DMS53 (cell line): ENCODE results near the gene LLGL2.
"Not testable (repeated sequence)": the region's sequence is repeated elsewhere in the genome, so short reads cannot be mapped to it uniquely, and the experiment has no call there.

Experiments
- DNase-seq: peaks from one replicate; lab custom pipeline; 2025; lab: John Stamatoyannopoulos, UW

LLGL2 gene

DNA sequence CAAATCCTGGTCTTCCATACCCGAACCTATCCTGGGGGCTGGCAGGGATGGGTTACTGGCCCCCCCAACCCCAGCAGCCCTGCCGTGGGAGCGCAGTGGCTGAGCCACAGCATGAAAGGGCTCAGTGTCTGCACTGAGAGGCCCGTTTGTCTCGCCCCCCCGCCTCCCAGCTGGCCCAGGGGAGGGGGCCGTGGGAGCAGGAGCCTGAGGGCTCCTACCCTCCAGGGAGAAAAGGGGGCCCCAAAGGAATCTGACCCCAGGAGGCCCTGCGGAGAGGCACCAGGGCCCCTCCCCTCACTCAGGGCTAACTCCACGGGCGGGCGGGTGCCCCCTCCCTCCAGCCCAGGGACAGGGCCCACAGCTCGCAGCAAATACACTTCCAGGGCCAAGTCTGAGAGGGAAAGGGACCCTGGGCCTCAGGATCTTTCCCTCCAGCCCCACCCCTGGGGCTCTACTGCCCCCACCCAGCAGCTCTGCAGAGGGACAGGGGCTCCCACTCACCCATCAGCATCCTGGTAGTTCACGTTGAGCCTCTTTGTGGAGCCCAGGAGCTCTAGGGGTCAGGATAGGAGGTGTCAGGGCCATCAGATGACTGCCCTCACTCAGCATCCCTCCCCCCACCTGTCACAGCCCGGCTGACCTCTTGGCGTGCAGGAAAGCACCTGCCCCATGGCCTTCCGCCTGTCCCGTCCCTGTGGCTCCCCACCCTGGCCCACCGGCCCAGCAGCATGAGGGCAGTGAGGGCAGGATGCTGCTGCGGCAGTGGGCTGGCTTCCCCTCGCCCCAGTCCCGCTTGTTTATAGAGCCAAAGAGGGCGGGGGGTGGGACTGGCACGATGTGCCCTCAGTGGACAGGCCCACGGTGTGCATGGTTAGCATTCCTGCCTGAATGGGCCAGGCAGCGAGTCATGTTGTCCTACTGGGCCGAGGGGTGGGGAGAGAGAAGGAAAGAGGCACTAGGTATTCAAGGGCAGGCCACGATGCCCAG, 17.5 kb upstream of the LLGL2 start:
- no peak for DNase-seq

DNA sequence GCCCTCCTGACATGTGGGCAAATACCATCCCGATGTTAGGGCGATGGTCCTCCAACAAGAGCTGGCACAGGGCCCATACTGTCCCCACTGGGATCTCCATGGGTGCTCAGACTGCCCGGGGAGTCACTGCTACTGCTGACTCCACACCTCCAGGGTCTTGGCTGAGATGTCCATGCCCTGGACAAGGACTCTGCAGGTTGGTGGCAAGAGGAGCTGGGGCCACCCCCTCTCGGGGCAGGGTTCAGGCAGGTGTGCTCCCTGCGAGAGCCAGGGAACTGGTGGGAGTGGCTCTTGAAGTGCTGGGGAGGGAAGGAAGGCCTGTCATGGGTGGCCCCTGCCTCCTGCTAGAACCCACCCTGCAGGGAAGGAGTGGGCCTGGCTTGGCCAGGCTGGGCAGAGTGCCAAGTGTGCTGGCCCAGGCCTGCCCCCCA, 16.6 kb upstream of the LLGL2 start:
- no peak for DNase-seq

DNA sequence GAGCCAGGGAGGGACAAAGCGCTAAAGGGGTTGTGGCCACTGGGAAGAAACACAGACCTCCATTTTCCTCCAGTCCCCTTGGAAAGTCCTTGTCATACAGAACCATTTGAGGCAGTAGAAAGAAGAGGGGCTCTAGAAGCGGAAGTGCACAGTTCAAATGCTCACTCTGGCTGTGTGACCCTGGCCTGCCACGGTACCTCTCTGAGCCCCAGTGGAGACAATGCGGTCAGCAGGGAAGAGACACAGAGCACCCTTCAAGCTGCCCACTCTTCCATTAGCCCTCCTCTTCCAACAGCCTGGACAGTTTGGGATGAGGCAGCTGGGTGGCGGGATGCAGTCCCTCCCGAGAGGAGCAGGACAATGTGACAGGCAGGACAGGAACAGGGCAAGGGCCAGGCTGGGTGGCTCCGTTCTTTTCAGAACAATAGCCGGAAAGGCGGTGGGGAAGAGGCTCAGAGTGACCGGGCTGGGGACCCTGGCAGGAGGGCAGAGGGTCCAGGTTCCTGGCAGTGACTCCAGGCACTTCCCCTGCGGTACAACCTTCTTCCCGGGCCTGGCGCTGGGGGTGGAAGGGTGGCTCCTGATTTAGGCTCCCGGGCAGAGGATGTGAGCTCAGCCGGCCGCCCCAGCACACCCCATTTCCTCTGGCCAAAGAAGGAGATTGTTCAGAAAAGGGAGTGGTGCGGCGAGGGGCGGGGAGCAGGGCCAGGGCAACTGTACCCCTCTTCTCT, 15.8 kb upstream of the LLGL2 start:
- DNase-seq: no peak

DNA sequence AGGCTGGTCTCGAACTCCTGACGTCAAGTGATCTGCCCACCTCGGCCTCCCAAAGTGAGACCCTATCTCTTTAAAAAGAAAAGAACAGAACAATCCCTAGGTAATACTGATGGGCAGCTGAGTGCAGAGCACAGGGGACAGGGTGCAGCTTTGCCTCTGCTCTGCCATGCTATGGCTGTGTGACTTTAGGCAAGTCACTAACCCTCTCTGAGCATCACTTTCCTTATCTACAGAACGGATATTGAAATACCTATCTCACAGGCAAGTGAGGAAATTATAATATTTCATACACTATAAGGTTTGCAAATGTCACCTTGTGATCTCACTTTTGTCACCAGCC, 14.3 kb upstream of the LLGL2 start:
- no peak for DNase-seq

DNA sequence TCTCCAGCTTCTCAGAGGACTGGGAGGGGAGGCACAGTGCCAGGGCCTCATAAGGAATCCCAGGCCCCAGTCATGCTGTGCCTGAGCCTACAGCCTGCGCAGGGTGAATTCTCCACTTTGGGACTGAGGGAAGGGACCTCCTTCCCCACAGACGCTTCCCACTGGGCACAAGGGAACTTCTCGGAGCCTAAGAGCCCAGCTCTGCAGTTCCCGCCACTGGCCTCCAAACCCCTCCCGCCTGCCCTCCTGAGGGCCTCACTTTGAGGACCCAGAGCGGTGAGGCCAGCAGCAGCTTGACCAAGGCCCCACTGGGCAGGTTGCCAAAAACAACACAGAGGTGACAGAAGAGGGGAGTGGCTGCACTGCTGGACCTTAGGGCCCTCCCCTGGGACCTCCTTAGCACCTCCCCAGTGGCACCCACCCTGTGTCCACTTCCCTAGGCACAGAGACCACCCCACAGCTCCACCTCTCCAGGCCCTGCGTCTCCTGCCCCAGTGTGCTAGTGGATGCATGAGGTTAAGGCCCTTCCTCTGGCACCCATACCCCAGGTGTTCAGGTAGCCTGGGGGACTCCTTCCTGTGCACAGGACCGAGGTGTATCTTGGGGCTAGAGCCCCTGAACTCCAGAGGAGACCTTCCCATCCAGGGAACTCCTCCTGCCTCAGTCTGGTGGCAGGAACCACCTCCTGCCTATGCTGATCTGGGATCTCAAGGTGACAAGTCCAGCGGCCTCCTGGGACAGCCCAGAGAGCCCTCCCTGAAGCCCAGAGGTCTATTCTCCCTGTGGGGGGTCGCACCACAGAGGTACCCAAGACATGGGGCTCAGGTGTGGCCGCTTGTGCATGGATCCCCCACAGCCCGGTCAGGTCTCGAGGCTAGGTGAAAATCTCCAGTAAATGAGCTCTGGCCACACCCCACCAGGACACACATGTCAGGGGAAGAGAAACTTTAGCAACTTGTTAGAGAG, 13.6 kb upstream of the LLGL2 start:
- peak; percentile 65 for DNase-seq

DNA sequence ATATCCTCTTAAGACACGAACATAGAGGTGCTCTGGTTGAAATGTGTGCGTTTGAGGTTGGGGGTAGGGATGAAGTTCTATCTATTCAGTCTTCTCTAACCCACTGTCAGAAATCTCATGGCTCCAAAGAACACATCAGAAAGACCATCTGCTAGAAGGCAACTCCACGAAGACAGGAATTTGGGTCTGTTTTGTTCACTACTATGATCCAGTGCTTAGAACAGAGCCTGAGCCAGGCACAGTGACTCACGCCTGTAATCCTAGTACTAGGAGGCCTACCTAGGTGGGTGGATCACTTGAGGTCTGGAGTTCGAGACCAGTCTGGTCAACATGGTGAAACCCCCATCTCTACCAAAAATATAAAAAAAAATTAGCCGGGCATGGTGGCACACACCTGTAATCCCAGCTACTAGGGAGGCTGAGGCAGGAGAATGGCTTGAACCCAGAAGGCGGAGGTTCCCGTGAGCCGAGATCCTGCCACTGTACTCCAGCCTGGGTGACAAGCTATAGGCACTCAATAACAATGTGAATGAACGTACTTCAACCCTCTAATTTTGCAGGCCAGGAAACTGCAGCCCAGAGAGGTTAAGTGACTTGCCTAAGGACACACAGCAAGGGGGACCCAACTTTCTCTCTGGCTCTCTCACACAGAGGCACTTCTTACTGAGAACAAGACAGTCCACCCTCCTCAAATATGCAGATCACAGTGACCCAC, 12.4 kb upstream of the LLGL2 start:
- no peak for DNase-seq

DNA sequence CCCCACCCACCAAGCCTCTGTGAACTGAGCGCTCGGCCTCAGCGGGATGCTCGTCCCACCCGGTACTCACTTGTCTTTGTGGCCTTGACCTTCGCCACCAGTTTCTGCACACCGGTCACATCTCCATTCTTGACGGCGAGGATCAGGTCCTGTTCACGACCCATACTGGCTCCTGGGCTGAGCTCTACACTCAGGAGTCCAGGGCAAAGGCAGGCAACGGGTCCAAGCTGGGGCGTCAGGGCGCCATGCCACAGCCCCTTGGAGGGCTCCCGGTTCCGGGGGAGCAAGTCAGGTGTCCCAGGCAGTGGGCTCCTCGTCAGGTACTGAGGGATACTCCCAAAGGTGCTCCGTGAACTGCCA, 11.9 kb upstream of the LLGL2 start:
- DNase-seq: no peak

DNA sequence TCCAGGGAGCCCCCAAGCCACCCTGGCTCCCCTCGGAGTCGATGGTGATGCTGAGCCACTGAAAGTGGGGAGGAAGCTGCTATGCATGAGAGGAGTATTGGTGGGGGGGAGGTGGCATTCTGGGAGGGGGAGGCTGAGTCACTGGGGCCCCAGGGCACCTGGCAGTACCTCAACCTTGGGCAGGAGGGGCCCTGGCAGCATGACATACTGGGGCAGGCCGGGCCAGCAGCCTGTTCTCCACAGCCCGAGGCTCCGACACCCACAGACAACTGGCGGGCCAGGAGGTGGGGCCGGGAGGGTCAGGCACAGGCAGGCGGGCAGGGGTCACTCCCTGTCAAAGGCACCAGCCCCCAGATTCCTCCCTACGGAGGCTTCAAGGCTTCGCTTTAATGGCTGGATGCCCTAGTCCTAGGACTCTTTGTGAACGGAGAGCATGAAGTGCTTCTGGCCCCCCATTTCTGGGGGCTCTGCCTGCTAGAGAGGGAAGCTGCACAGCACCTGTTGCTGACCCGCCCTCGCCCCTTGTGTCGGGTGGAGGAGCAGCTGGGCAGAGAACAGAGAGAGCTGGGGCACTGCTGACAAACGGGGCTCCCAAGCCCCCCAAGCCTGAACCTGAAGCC, 11.1 kb upstream of the LLGL2 start:
- DNase-seq: peak; percentile 56

DNA sequence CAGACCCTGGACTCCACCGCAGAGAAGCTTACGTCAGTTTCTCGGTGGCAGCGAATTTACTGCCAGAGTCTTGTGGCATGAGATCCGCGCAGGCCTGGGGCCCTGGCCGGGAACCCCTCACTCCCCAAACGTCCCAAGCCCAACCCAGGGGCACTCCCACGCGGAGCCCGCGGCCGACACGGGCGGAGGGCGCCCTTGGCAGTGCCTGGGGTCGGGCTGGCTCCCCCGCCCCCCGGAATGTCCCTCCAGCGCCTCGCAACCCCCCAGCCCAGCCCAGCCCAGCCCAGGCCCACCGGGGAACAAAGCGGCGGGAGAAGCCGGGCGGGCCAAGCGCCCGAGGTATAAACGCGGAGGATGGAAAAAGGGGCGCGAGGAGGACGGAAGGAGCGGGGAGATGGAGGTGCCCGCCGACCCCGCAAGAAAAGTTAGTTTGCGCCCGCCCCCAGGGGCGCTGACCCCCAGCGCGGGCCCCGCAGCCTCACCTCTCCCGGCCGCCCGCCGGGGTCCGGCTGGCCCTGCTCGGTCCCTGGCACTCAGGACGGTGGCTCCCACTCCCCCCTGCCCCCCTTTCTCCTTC, 10.5 kb upstream of the LLGL2 start:
- peak; percentile 61 for DNase-seq

DNA sequence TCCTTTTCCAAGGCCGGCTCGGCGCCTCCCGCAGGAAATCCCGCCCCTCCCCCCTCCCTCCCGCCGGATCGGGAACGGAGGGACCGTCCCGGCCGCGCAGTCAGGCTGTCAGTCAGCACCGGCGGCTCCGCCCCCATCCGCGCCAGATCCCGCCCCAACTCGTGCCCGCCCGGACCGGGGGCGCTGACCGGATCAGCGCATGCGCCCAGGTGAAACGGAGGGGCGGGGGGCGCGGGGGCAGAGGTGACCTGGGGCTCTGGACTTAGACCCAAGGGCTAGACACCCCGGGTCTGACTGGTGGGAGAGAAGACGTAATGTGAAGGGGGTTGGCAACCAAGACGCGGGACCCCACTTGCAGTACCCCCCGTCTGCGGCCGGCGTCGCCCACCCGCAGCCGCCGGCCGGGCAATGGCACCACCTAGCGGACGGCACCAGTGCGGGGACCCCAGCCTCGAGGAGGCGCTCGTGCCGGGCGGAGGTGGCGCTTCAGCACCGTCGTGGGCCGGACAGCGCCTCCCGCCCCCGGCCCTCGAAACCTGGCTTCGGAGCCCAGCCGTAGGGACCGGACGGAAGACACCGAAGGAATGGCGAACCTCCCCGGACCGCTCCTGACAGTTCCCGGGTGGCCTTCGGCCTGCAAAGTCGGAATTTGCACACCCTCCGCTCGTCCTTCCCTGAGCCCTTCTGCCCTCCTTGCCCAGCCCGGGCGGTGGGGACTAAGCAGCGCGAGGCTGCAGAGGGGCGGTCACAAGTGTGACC, 9.8 kb upstream of the LLGL2 start, which contains the start of gene CASKIN2:
CASKIN2 (minus strand) TSS at position 42 of the 759 bp plus-strand sequence. CDS start 1,733 bp downstream, outside the sequence.
- DNase-seq: peak; percentile 96

DNA sequence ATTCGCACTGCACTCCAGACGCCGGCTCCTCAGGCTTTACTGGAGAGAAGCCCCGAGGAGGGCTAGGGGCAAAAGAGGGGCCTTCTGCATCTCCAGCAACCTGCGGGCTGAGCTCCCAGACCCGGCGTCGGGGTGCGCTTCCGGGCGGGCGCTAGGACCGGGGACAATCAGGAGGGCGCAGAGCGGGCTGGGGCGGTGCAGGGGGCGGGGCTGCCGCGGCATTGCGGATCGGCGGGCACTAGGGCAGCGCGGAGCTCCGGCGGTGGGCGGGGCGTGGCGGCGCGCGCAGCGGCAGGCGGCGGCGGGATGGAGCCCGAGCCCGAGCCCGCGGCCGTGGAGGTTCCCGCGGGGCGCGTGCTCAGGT, 9.3 kb upstream of the LLGL2 start, which contains the start of gene TSEN54:
TSEN54 (plus strand) TSS at position 274 of the 364 bp plus-strand sequence; CDS start at position 307, 33 bp downstream.
- peak; percentile 94 for DNase-seq

DNA sequence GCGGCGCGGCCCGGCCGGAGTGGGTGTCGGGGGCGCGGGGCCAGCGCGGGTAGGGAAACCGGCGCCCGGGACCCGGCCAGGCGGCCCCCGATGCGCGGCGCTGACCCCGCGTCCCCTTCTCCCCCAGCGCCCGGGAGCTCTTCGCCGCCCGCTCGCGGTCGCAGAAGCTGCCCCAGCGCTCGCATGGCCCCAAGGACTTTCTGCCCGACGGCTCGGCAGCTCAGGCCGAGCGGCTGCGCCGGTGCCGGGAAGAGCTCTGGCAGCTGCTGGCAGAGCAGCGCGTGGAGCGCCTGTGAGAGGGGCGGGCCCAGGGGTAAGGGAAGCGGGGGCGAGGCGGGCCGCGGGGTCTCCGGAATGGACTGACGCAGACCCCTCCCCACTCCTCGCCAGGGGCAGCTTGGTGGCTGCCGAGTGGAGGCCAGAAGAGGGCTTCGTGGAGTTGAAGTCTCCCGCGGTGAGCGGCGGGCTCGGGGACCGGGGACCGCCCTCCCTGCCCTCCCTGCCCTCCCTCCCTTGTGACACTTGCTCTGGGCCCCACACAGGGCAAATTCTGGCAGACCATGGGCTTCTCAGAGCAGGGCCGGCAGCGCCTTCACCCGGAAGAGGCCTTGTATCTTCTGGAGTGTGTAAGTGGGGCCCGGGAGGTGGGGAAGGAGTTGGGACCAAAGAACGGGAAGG, 8.7 kb upstream of the LLGL2 start:
- DNase-seq: peak; percentile 77

DNA sequence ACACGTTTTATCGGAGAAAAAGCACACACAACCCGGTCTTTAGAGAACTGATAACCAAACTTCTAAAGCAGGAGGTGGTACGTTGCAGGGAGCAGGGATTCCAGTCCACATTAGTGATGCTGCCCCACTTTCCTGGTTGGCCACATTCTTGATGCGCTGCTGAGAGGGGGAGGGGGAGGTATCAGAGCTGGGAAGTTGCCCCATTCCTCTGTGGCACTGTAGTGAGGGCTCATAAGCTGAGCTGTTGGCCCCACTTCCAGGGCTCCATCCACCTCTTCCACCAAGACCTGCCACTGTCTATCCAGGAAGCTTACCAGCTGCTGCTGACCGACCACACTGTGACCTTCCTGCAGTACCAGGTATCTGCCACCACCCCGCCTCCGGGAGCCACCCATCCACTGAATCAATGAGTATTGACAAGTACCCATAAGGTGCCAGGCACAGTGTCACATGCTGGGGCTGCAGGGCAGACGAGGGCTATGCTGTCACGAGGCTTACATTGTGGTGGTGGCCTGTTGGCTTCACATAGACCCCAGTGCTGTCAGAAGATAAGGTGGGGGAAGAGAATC, 8.1 kb upstream of the LLGL2 start:
- peak; percentile 74 for DNase-seq

DNA sequence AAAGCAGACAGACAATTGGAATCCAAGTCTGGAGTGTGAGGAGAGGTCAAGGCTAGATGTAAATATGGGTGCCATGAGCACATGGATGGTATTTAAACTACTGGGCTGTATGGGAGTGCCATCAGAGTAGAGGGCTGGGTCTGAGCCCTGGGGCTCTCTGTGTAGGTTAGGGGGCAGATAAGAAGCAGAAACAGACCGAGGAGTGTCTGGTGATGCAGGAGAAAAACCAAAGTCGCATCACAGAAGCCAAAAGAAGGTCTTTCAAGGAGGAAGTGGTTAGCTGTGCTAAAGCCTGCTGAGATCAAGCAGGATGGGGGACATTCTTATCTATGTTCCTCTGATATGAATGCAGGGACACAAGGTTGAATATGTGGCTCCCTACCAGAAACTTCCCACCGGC, 7.3 kb upstream of the LLGL2 start:
- no peak for DNase-seq

DNA sequence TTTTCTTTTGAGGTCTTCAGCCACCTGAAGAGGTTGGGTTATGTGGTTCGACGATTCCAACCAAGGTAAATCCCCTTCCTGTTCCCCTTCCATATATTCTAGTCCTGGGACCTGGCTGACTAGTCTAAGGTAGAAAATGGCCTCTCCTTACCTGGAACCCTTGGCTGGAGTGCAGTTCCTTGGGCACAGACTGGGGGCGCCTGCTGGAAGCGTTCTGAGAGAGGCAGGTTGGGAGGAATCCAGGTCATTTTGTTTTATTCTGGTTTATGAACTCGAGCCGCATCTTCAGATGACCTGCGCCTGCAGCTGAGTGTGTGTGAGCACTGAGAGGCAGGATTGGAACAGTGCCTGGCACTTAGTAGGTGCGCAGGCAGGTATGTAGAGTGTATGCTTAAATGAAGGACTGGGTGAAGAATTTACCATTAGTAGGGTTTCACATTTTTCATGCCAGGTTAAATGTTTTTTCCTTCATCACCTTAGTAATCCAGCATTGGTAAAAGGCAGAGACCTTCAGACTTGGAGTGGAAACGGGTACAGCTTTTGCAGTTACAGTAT, 6.4 kb upstream of the LLGL2 start:
- no peak for DNase-seq

DNA sequence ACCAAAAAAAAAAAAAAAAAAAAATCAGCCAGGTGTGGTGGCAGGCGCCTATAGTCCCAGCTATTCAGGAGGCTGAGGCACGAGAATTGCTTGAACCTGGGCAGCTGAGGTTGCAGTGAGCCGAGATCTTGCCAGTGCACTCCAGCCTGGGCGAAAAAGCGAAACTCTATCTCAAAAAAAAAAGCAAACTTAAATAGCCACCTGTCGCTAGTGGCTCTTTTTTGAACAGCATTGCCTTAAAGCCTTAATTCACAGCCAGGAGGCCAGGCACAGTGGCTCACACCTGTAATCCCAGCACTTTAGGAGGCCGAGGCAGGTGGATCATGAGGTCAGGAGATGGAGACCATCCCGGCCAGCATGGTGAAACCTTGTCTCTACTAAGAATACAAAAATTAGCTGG, 5.1 kb upstream of the LLGL2 start:
- not testable (repeated sequence) for DNase-seq

DNA sequence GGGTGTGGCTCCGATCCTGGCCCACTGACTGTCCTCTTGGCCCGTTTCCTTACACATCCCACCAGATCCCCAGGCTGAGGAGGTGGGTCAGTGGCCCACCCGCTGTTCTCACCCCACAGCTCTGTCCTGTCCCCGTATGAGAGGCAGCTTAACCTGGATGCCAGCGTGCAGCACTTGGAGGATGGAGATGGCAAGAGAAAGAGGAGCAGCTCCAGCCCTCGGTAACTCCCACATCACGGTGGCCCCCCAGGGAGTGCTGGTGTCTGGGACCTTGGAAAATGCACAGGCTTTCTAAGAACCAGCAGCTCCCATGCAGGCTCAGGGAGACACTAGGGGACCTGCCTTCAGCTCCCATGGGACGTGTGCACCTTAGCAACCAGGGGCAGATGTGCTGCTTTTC, 4.2 kb upstream of the LLGL2 start:
- no peak for DNase-seq

DNA sequence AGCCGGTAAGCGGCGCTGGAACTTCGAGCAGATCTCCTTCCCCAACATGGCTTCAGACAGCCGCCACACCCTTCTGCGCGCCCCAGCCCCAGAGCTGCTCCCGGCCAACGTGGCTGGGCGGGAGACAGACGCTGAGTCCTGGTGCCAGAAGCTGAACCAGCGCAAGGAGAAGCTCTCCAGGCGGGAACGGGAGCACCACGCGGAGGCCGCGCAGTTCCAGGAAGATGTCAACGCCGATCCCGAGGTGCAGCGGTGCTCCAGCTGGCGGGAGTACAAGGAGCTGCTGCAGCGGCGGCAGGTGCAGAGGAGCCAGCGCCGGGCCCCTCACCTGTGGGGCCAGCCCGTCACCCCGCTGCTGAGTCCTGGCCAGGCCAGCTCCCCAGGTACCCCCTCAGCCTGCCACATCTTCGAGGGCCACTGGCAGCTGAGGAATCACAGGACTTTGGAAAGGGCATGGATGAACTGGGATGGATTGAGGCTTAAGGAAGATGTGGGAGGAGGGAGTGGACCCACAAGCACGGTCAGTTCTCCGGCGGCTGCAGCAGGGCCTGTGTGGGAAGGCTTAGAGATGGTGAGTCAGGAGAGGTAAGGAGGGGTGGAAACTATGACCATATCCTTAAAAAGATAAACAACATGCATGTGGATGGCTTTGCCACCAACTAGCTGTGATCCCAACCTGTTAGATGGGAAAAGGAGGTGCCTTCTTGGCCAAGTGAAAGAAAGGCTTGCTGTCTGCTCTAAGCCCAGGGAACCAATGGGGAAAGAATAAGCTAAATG, 3.4 kb upstream of the LLGL2 start:
- no peak for DNase-seq
